OCI-LY3 (cell line): ENCODE data around the gene CXXC5.

ENCODE experiments used
- H2AFZ ChIP-seq: fragments of 200-600, 300-600 bp; shearing (Covaris generic); 2 replicates; pipeline ENCODE4 v1.6.0; 2014; ENCODE audit warnings: antibody characterized with exemption, low read depth, low read length
- H3K27ac ChIP-seq: fragments of 200-600, 300-600 bp; sonication (generic); 2 replicates; pipeline ENCODE4 v1.5.1; 2014; ENCODE audit warnings: mild to moderate bottlenecking, low read length, moderate library complexity, mixed read lengths
- H3K27me3 ChIP-seq: fragments of 200-600, 300-600 bp; sonication (generic); 2 replicates; pipeline ENCODE4 v1.6.1; 2014; ENCODE audit warnings: low read depth, low read length, mixed read lengths
- H3K36me3 ChIP-seq: fragments of 200-600, 300-600 bp; sonication (generic); replicated peaks from 2 replicates; pipeline ENCODE3; 2014; ENCODE audit warnings: low read depth, low read length, mixed read lengths
- H3K4me1 ChIP-seq: fragments of 300-600, 200-600 bp; sonication (generic); 2 replicates; pipeline ENCODE4 v1.6.1; 2014; ENCODE audit warnings: low read length, mixed read lengths
- H3K4me2 ChIP-seq: fragments of 200-600, 300-600 bp; sonication (generic); 2 replicates; pipeline ENCODE4 v1.6.1; 2014; ENCODE audit warnings: low read length, mixed read lengths
- H3K4me3 ChIP-seq: fragments of 300-600, 200-600 bp; sonication (generic); 2 replicates; pipeline ENCODE4 v1.5.1; 2014; ENCODE audit warnings: antibody characterized with exemption, mild to moderate bottlenecking, low read length, moderate library complexity
- H3K79me2 ChIP-seq: fragments of 300-600, 200-600 bp; shearing (Covaris generic); 2 replicates; pipeline ENCODE4 v1.6.1; 2014; ENCODE audit warnings: mild to moderate bottlenecking, low read length, mixed read lengths
- H3K9ac ChIP-seq: fragments of 300-600, 200-600 bp; shearing (Covaris generic); 2 replicates; pipeline ENCODE4 v1.6.0; 2014; ENCODE audit warnings: mild to moderate bottlenecking, low read length, moderate library complexity
- H3K9me3 ChIP-seq: fragments of 200-600, 300-600 bp; shearing (Covaris generic); 2 replicates; pipeline ENCODE4 v1.6.1; 2014; ENCODE audit warnings: low read length, mixed read lengths; ENCODE audit not compliant: insufficient read depth
- H4K20me1 ChIP-seq: fragments of 200-600, 300-600 bp; sonication (generic); 2 replicates; pipeline ENCODE4 v1.6.1; 2016; ENCODE audit warnings: low read length, mixed read lengths; ENCODE audit not compliant: insufficient read depth
- EZH2phosphoT487 ChIP-seq: fragments of 200-600 bp; shearing (Covaris generic); IDR thresholded peaks from 2 replicates; pipeline ENCODE4 v1.6.1; 2018; ENCODE audit warnings: antibody characterized with exemption, mixed run types, low read depth
- TF ChIP-seq, protein P1 (sequence below): fragments of 200-600, 300-600 bp; sonication (generic); IDR thresholded peaks from 2 replicates; pipeline ENCODE4 v1.5.1; 2014; ENCODE audit warnings: antibody characterized with exemption, low read length, low read depth

CXXC5 gene

DNA sequence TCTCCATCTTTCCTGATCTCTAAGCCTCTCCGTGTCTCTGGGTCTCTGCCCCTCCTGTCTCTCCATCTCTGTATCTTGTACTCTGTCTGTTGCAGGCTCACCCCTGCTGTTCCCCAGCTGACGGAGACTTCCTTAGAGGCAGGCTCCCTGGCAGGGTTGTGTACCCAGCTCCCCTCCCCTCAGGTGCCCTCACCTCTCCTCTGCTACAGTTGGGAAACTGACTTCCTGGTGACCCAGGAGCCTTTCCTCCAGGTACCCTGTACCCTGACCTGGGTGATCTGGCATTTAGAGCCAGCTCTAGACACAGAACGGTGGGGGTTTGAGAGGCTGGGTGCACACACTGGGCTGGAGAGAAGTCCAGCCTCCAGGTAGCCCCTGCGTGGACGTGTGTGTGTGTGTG is 37.7 kb downstream of the CXXC5 start:
- no peaks in the 10 kb centered on the region for H3K79me2 ChIP-seq
- peaks cover 6% of the 10 kb centered on the region for H3K36me3 ChIP-seq
- H3K27ac ChIP-seq, result no peak overlapping the region
- no peak overlapping the region for H3K9ac ChIP-seq
- peaks cover 20% of the 10 kb centered on the region for H3K4me1 ChIP-seq
- TF ChIP-seq, protein P1, sequence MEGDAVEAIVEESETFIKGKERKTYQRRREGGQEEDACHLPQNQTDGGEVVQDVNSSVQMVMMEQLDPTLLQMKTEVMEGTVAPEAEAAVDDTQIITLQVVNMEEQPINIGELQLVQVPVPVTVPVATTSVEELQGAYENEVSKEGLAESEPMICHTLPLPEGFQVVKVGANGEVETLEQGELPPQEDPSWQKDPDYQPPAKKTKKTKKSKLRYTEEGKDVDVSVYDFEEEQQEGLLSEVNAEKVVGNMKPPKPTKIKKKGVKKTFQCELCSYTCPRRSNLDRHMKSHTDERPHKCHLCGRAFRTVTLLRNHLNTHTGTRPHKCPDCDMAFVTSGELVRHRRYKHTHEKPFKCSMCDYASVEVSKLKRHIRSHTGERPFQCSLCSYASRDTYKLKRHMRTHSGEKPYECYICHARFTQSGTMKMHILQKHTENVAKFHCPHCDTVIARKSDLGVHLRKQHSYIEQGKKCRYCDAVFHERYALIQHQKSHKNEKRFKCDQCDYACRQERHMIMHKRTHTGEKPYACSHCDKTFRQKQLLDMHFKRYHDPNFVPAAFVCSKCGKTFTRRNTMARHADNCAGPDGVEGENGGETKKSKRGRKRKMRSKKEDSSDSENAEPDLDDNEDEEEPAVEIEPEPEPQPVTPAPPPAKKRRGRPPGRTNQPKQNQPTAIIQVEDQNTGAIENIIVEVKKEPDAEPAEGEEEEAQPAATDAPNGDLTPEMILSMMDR, result no peak
- no peak for TF ChIP-seq EZH2phosphoT487
- no peak overlapping the region for H3K4me3 ChIP-seq
- H2AFZ ChIP-seq, result no peak overlapping the region
- H3K27me3 ChIP-seq, result no peaks in the 10 kb centered on the region
- no peak overlapping the region for H3K4me2 ChIP-seq
- H4K20me1 ChIP-seq, result peaks cover 4% of the 10 kb centered on the region; the same call in 1 of the 2 replicates
- no peaks in the 10 kb centered on the region for H3K9me3 ChIP-seq

DNA sequence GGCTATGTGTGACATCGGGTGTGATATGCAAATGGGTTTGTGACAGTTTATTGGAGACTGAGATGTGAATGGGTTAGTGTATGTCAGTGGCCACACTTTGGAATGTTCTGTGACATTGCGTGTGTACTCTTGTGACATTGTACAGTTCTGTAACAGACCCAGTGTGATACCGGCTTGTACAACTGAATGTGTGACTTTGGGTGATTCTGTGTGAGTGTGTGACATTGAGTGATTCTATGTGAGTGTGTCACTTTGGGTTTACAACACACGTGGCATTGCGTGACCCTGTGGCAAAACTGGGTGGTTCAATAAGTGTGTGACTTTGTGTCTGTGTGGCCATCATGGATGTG is 38.2 kb downstream of the CXXC5 start:
- Histone ChIP-seq H3K4me3 (no peak overlapping the region), H3K9ac (no peak overlapping the region), H3K36me3 (peaks cover 6% of the 10 kb centered on the region), H3K79me2 (no peaks in the 10 kb centered on the region), H3K27me3 (no peaks in the 10 kb centered on the region), H3K4me1 (peaks cover 20% of the 10 kb centered on the region), H2AFZ (no peak overlapping the region), H3K27ac (no peak overlapping the region), H3K9me3 (no peaks in the 10 kb centered on the region), H3K4me2 (no peak overlapping the region), H4K20me1 (peaks cover 4% of the 10 kb centered on the region; the same call in 1 of the 2 replicates)
- TF ChIP-seq EZH2phosphoT487, result no peak
- TF ChIP-seq, protein P1, result no peak

DNA sequence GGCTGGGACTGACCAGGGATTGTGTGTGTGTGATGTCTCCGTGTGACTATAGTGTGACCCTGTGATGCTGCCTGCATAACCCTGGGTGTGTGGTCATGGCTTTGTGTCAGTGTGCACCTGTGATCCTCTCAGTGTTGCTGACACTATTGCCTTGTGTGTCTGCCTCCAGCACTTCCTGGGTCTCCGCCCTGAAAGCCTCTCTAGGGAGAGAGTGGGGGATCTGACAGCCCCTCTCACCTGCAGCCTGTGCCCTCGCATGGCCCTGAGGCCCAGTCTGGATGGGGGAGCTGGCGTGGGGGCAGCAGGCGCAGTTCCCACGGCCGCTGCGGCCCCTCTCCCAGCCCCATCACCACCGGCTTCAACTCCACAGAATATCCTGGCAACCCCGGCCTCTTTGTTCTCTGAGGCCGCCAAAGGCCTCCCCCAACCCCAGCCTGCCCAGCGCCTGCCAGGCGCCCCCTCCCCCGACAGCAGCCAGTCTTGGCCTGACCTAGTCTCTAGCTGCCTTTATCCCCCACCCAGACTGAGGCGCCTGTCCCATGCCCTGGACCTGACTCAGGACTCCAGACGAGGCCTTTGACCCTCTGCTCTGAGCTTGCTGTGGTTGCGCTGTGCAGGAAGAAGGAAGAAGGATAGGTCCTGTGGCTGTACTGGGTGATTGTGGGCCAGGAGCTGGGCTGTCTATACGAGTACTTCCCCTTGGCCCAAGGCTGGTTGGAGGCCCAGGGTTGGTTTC is 38.7 kb downstream of the CXXC5 start:
- H3K36me3 ChIP-seq, result peaks cover 6% of the 10 kb centered on the region
- H3K27ac ChIP-seq, result no peak overlapping the region
- no peaks in the 10 kb centered on the region for H3K79me2 ChIP-seq
- no peak overlapping the region for H3K9ac ChIP-seq
- TF ChIP-seq, protein P1, result no peak
- TF ChIP-seq EZH2phosphoT487, result no peak
- no peak overlapping the region for H3K4me2 ChIP-seq
- no peak overlapping the region for H2AFZ ChIP-seq
- peaks cover 20% of the 10 kb centered on the region for H3K4me1 ChIP-seq
- H3K4me3 ChIP-seq, result no peak overlapping the region
- H3K27me3 ChIP-seq, result no peaks in the 10 kb centered on the region
- peaks cover 1% of the 10 kb centered on the region; the same call in 1 of the 2 replicates for H4K20me1 ChIP-seq
- H3K9me3 ChIP-seq, result no peaks in the 10 kb centered on the region

DNA sequence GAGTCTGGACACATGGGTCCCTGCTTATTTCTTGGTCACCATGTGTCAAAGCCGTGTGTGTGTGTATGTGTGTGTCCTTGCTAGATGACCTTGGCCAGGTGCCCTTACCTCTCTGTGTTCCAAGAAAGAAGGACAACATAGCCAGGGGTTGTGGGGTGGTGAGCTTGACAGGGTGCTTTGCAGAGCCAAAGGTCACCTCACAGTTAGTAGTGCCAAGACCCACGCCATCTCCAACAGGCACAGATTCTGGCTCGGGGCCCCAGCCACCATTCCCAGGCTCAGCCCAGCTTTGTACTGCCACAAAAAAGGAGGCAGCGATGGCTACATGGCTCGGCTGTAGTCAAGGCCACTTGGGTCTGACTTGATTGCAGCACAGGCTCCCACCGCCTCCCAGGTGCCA is 39.5 kb downstream of the CXXC5 start:
- Histone ChIP-seq H2AFZ (no peak overlapping the region), H3K4me2 (no peak overlapping the region), H3K9ac (no peak overlapping the region), H3K27ac (no peak overlapping the region), H3K4me1 (peaks cover 20% of the 10 kb centered on the region), H3K27me3 (no peaks in the 10 kb centered on the region), H3K9me3 (no peaks in the 10 kb centered on the region), H3K79me2 (no peaks in the 10 kb centered on the region), H4K20me1 (no peaks in the 10 kb centered on the region), H3K4me3 (no peak overlapping the region), H3K36me3 (peaks cover 6% of the 10 kb centered on the region)
- no peak for TF ChIP-seq EZH2phosphoT487
- TF ChIP-seq, protein P1, result no peak
